ENCODE data around the gene ZSWIM4.

Gene ZSWIM4

DNA sequence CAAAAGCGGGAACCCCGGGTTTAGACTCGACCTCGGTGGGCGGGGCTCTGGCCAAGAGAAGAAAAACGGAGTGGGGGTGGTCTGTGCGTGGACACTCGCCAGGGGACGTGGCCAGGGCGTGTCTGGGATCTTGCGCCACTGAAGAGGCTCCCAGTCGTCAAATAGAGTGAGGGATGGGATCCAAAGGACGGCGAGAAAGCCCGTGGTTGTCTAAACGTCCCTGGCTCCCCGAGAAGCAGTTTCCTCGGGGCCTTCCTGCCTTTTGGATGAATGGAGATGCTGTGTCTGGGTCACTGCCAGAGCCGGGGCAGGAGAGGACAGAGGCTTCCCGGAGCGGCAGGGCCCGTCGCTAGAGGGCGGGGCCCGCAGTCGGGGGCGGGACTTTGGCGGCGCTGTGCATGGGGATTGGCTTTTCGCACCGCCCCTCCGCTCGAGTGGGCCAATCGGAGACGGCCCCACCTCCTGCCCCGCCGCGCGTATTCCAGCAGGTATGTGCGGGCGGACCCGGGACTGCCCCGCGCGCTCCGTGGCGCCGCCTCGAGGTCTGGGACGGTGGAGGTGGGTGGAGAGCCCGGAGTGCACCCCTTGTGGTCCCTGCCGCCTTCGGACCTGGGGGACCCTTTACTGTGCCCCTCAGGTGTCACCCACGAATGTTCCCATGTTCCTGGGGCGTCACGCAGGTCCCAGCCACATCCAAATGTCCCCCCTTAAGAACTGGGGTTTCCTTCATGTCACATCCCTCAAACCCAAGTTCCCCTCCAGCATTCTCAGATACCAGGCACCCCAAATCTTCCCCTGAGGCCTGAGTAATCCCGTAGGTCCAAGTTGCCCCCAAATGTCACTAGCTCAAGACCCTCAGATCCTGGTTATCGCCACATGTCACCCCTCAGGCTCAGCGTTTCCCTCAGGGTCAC is 38.3 kb downstream of the ZSWIM4 start:
- H3K27ac ChIP-seq (ENCODE audit: insufficient read depth, low read length, poor library complexity, severe bottlenecking), result peak overlapping the region; percentile 74
- H3K36me3 ChIP-seq (ENCODE audit: control insufficient read depth, insufficient read depth, low read length), result peaks cover 14% of the 10 kb centered on the region
- H3K9me3 ChIP-seq (ENCODE audit: control insufficient read depth, low read length), result no peaks in the 10 kb centered on the region
- H3K27me3 ChIP-seq (replicated peaks; ENCODE audit: control insufficient read depth, insufficient read depth, low read length, poor library complexity, severe bottlenecking), result no peaks in the 10 kb centered on the region
- peaks cover 39% of the 10 kb centered on the region for H3K4me1 ChIP-seq (ENCODE audit: control insufficient read depth, insufficient read depth, low read length, poor library complexity, severe bottlenecking)
- H3K4me3 ChIP-seq (ENCODE audit: insufficient read depth, low read depth, low read length, poor library complexity, severe bottlenecking), result peak overlapping the region; percentile 32
- peak; percentile 87 to 89 (median 88) for DNase-seq

- peaks cover 14% of the 10 kb centered on the region for H3K36me3 ChIP-seq (ENCODE audit: control insufficient read depth, insufficient read depth, low read length)
- no peaks in the 10 kb centered on the region for H3K27me3 ChIP-seq (replicated peaks; ENCODE audit: control insufficient read depth, insufficient read depth, low read length, poor library complexity, severe bottlenecking)
- no peaks in the 10 kb centered on the region for H3K9me3 ChIP-seq (ENCODE audit: control insufficient read depth, low read length)
- H3K4me3 ChIP-seq (ENCODE audit: insufficient read depth, low read depth, low read length, poor library complexity, severe bottlenecking), result no peak overlapping the region
- peak overlapping the region; percentile 74 for H3K27ac ChIP-seq (ENCODE audit: insufficient read depth, low read length, poor library complexity, severe bottlenecking)
- DNase-seq, result no peak
- peaks cover 47% of the 10 kb centered on the region for H3K4me1 ChIP-seq (ENCODE audit: control insufficient read depth, insufficient read depth, low read length, poor library complexity, severe bottlenecking)
These were observed 39.2 kb downstream of the ZSWIM4 start for GRCh38 chr19:13834244-13835069.

DNA sequence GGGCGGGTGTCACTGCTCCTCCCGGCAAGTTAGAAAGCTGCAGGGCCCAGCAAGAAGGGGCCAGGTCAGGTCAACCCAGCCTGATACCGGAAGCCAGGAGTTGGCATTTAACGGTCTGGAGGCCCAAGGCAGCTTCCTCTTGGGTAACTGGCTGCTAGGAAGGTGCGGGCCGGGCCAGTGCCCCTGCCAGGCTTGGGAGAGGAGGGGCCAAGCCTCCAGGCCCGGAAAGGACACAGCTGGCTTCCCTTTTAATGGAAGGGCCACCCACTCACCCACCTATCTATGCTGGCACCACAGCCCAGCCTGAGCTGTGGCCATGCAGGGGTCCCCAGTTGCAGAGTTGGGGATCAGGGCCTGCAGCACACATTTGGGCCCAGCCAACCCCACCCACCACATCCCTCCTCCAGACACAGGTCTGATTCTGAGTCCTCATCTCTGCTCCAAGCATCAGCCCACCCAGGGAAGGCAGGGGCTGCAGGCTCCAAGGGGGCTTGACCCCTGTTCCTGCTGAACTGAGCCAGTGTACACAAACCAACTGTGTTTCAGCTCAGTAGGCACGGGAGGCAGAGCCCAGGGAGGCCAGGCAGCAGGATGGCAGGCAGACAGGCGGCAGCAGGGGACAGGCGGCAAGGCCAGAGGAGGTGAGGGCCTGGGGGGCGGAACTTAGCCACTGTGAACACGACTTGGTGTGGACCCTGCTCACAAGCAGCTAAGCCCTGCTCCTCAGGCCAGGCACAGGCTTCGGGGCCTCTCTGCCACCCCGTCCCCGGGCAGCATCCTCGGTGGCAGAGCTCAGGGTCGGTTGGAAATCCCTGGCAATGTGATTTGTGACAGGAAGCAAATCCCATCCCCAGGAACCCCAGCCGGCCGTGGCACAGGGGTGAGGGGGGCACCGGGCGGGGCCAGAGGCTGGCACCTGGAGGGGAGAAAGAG is 40.8 kb downstream of the ZSWIM4 start:
- Histone ChIP-seq H3K4me1 (ENCODE audit: control insufficient read depth, insufficient read depth, low read length, poor library complexity, severe bottlenecking) (peaks cover 63% of the 10 kb centered on the region), H3K9me3 (ENCODE audit: control insufficient read depth, low read length) (no peaks in the 10 kb centered on the region), H3K36me3 (ENCODE audit: control insufficient read depth, insufficient read depth, low read length) (peaks cover 7% of the 10 kb centered on the region), H3K27ac (ENCODE audit: insufficient read depth, low read length, poor library complexity, severe bottlenecking) (peak overlapping the region; percentile 99), H3K4me3 (ENCODE audit: insufficient read depth, low read depth, low read length, poor library complexity, severe bottlenecking) (peak overlapping the region; percentile 23), H3K27me3 (replicated peaks; ENCODE audit: control insufficient read depth, insufficient read depth, low read length, poor library complexity, severe bottlenecking) (no peaks in the 10 kb centered on the region)
- DNase-seq, result peak in 1 of 3 donors; percentile 31

GRCh38 chr19:13838435-13839129 is 43.3 kb downstream of the ZSWIM4 start:
- Histone ChIP-seq H3K27me3 (replicated peaks; ENCODE audit: control insufficient read depth, insufficient read depth, low read length, poor library complexity, severe bottlenecking) (no peaks in the 10 kb centered on the region), H3K4me1 (ENCODE audit: control insufficient read depth, insufficient read depth, low read length, poor library complexity, severe bottlenecking) (peaks cover 82% of the 10 kb centered on the region), H3K36me3 (ENCODE audit: control insufficient read depth, insufficient read depth, low read length) (peaks cover 6% of the 10 kb centered on the region), H3K4me3 (ENCODE audit: insufficient read depth, low read depth, low read length, poor library complexity, severe bottlenecking) (peak overlapping the region; percentile 88), H3K9me3 (ENCODE audit: control insufficient read depth, low read length) (no peaks in the 10 kb centered on the region), H3K27ac (ENCODE audit: insufficient read depth, low read length, poor library complexity, severe bottlenecking) (peak overlapping the region; percentile 99)
- no peak for DNase-seq

- H3K27ac ChIP-seq (ENCODE audit: insufficient read depth, low read length, poor library complexity, severe bottlenecking), result peak overlapping the region; percentile 99
- peak; percentile 79 to 84 (median 81) for DNase-seq
- no peaks in the 10 kb centered on the region for H3K9me3 ChIP-seq (ENCODE audit: control insufficient read depth, low read length)
- peak overlapping the region; percentile 88 for H3K4me3 ChIP-seq (ENCODE audit: insufficient read depth, low read depth, low read length, poor library complexity, severe bottlenecking)
- H3K27me3 ChIP-seq (replicated peaks; ENCODE audit: control insufficient read depth, insufficient read depth, low read length, poor library complexity, severe bottlenecking), result no peaks in the 10 kb centered on the region
- peaks cover 6% of the 10 kb centered on the region for H3K36me3 ChIP-seq (ENCODE audit: control insufficient read depth, insufficient read depth, low read length)
- H3K4me1 ChIP-seq (ENCODE audit: control insufficient read depth, insufficient read depth, low read length, poor library complexity, severe bottlenecking), result peaks cover 82% of the 10 kb centered on the region
These were observed 44.1 kb downstream of the ZSWIM4 start for GRCh38 chr19:13839130-13839937.

GRCh38 chr19:13839938-13840304 is 44.7 kb downstream of the ZSWIM4 start:
- Histone ChIP-seq H3K4me1 (ENCODE audit: control insufficient read depth, insufficient read depth, low read length, poor library complexity, severe bottlenecking) (peaks cover 84% of the 10 kb centered on the region), H3K27ac (ENCODE audit: insufficient read depth, low read length, poor library complexity, severe bottlenecking) (peak overlapping the region; percentile 99), H3K36me3 (ENCODE audit: control insufficient read depth, insufficient read depth, low read length) (peaks cover 6% of the 10 kb centered on the region), H3K27me3 (replicated peaks; ENCODE audit: control insufficient read depth, insufficient read depth, low read length, poor library complexity, severe bottlenecking) (no peaks in the 10 kb centered on the region), H3K9me3 (ENCODE audit: control insufficient read depth, low read length) (no peaks in the 10 kb centered on the region), H3K4me3 (ENCODE audit: insufficient read depth, low read depth, low read length, poor library complexity, severe bottlenecking) (peak overlapping the region; percentile 88)
- DNase-seq, result no peak

DNA sequence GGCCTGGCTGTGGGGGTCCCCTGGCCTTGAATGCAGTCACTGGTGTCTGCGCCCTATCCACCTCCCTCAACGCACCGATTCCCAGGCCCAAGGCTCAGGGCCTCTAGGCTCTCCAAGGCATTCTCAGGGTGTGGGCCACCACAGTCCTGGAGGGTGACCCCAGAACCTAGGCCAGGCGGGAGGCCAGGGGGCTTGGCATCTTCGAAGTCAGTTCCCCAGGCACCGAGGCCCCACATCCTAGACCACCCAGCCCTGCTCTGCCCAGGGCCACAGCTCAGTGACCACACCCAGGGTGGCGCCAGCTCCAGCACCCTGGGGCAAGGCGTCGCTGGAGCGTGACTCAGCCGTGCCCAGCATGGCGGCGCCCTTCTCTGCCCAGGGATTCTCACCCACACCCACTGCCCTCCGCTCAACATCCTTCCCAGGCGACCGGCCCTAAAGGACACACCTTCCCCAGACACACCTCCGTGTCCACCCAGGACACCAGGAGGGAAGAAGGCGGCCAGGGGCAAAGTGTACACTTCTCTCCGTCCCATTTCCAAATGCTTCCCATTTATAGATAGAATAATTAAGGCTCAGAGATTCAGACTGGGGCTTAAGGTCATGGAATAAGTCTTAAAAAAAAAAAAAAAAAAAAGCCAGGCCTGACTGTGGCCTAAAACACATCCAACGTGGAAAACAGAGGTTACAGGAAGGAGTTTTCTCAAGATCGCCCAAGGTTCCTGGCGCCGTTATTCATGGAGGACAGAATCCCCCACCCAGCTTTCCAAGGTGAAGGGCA is 45.3 kb downstream of the ZSWIM4 start:
- no peaks in the 10 kb centered on the region for H3K9me3 ChIP-seq (ENCODE audit: control insufficient read depth, low read length)
- DNase-seq, result peak in 2 of 3 donors; percentile 47 to 53
- peaks cover 6% of the 10 kb centered on the region for H3K36me3 ChIP-seq (ENCODE audit: control insufficient read depth, insufficient read depth, low read length)
- peak overlapping the region; percentile 88 for H3K4me3 ChIP-seq (ENCODE audit: insufficient read depth, low read depth, low read length, poor library complexity, severe bottlenecking)
- H3K27me3 ChIP-seq (replicated peaks; ENCODE audit: control insufficient read depth, insufficient read depth, low read length, poor library complexity, severe bottlenecking), result no peaks in the 10 kb centered on the region
- H3K4me1 ChIP-seq (ENCODE audit: control insufficient read depth, insufficient read depth, low read length, poor library complexity, severe bottlenecking), result peaks cover 88% of the 10 kb centered on the region
- H3K27ac ChIP-seq (ENCODE audit: insufficient read depth, low read length, poor library complexity, severe bottlenecking), result peak overlapping the region; percentile 99
